Lower leg skin (tissue), 4 donors: Measurements from ENCODE around the gene ADISSP. TPM values are rescaled to one million over a fixed set of nuclear protein-coding genes. Genes with fewer than 3 reads are reported as not detected.

Experiments
- DNase-seq, 2 donors: peaks; one replicate each; pipeline ENCODE4 v3.0.0-alpha.2; 2019; ENCODE audit warnings: low spot score in 2 of 2
- H3K4me3 ChIP-seq: fragments of 200-600 bp; sonication (generic); 2 replicates; pipeline ENCODE4 v1.5.1; 2017; ENCODE audit warnings: mild to moderate bottlenecking, low read depth; ENCODE audit not compliant: poor library complexity, severe bottlenecking
- CTCF ChIP-seq, 3 donors: fragments of 450-650 bp; IDR thresholded peaks; one replicate each; pipeline ENCODE4 v1.5.1; 2016; ENCODE audit warnings: antibody characterized with exemption in 3 of 3, mild to moderate bottlenecking in 3 of 3, moderate library complexity in 2 of 3
- POLR2A ChIP-seq, 2 donors: fragments of 450-650 bp; IDR thresholded peaks; one replicate each; pipeline ENCODE4 v1.6.1; 2016 to 2017; ENCODE audit warnings: antibody characterized with exemption in 2 of 2, mild to moderate bottlenecking in 1 of 2, moderate library complexity in 1 of 2
- WGBS, 2 donors: methylation state at CpG; one replicate each; pipeline ENCODE4 v1.1.5; 2018; 5-methylcytosine and 5-hydroxymethylcytosine counted together
- intact Hi-C: fragments of 100-400 bp; cut with DNase I; formaldehyde crosslinking; loops from one replicate; pipeline ENCODE4 v1.15.0; 2023; ENCODE audit warnings: low total_unique reads
- total RNA-seq, 4 donors: library from RNA; depleted of rRNA; stranded (reverse); fragments of >200 nt; gene quantifications; one replicate each; pipeline ENCODE4 v1.1.0, GENCODE V29; 2016

Gene ADISSP
- 10 to 100 TPM in 3 of 4 donors, 1 to 10 TPM in 1; 9.7 to 21.8 (median 15.5) TPM for total RNA-seq

- TF ChIP-seq CTCF (IDR thresholded peaks at IDR 0.05) (no peak), POLR2A (IDR thresholded peaks at IDR 0.05) (no peak)
- intact Hi-C loops = no loop called here
- peak within 1 kb of the TSS; percentile 70 for H3K4me3 ChIP-seq
- DNase-seq = peak; percentile 97 to 100
- WGBS, 2 donors = 1 to 2% methylated on average over 56 to 72 of the region's 80 CpGs
Measured at GRCh38 chr20:3767427-3768341, at the start of gene ADISSP. Gene ADISSP, minus strand, starts transcription at chr20:3767753. Its CDS starts 7,653 bp downstream, at chr20:3760100.

- TF ChIP-seq CTCF (IDR thresholded peaks at IDR 0.05) (no peak), POLR2A (IDR thresholded peaks at IDR 0.05) (no peak)
- intact Hi-C loops = no loop called here
- DNase-seq = no peak
- no peak overlapping the region for H3K4me3 ChIP-seq
- 82 to 83% methylated on average over 9 of the region's 9 CpGs for WGBS, 2 donors
Measured at GRCh38 chr20:3815703-3816315, 48.3 kb upstream of the ADISSP start.

GRCh38 chr20:3814928-3815495 is 47.5 kb upstream of the ADISSP start:
- H3K4me3 ChIP-seq = no peak overlapping the region
- no peak for DNase-seq
- WGBS, 2 donors = 74 to 80% methylated on average over 7 of the region's 7 CpGs
- intact Hi-C loops = no loop called here
- TF ChIP-seq POLR2A (IDR thresholded peaks at IDR 0.05) (no peak), CTCF (IDR thresholded peaks at IDR 0.05) (no peak)

GRCh38 chr20:3813848-3814581 is 46.5 kb upstream of the ADISSP start:
- no peak for DNase-seq
- TF ChIP-seq CTCF (IDR thresholded peaks at IDR 0.05) (no peak), POLR2A (IDR thresholded peaks at IDR 0.05) (no peak)
- no peak overlapping the region for H3K4me3 ChIP-seq
- intact Hi-C loops = no loop called here
- WGBS, 2 donors = 81 to 83% methylated on average over 12 of the region's 12 CpGs

GRCh38 chr20:3812975-3813847 is 45.7 kb upstream of the ADISSP start:
- 63 to 76% methylated on average over 8 of the region's 8 CpGs for WGBS, 2 donors
- intact Hi-C loops = no loop called here
- no peak overlapping the region for H3K4me3 ChIP-seq
- no peak for DNase-seq
- no peak for TF ChIP-seq CTCF (IDR thresholded peaks at IDR 0.05)
- no peak for TF ChIP-seq POLR2A (IDR thresholded peaks at IDR 0.05)
